ENCODE measurements around the gene YARS1. TPM values are rescaled to one million over a fixed set of nuclear protein-coding genes. Genes with fewer than 3 reads are reported as not detected.

YARS1 gene
- polyA plus RNA-seq, 1 donor from 2014 or later = 49.4 TPM

DNA sequence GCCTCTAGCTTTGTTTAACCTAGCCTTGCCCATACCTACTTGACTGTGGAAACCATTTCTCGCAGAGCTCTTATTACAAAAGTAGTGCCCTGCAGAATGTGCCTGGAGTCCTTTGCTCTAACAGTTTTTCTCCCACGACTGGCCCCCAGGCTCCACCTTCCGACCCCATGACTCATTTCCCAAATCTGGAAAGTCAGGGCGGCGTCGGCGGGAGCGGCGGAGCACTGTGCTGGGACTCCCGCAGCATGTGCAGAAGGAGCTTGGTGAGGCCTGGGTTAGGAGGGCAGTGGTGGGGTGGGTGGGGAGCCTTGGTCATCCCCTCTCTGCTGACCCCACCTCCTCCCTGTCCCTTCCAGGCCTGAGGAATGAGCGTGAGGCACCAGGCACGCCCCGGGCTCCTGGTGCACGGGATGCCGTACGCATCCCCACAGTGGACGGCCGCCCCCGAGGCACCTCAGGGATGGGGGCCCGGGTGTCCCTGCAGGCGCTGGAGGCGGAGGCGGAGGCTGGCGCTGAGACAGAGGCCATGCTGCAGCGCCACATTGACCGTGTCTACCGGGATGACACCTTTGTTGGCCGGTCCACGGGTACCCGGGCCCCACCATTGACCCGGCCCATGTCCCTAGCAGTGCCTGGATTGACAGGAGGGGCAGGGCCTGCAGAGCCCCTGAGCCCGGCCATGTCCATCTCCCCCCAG is 47.5 kb downstream of the YARS1 start:
- Histone ChIP-seq H3K27me3 (ENCODE audit: insufficient read depth, low read depth, low read length) (no peaks in the 10 kb centered on the region), H2AFZ (ENCODE audit: low read depth, low read length) (no peak overlapping the region), H3K4me2 (ENCODE audit: low read length) (no peak overlapping the region), H3K36me3 (ENCODE audit: insufficient read depth, low read length) (no peaks in the 10 kb centered on the region), H3K9ac (ENCODE audit: low read length) (no peak overlapping the region), H3K4me3 (ENCODE audit: low read length) (no peak overlapping the region), H3F3A (ENCODE audit: insufficient read depth, low read length, poor library complexity, severe bottlenecking) (no peaks in the 10 kb centered on the region), H3K9me3 (ENCODE audit: low read length) (no peaks in the 10 kb centered on the region), H3K79me2 (replicated peaks; ENCODE audit: insufficient read depth, low read length) (peaks cover 25% of the 10 kb centered on the region), H3K9me2 (ENCODE audit: insufficient read depth, low read length) (no peaks in the 10 kb centered on the region), H4K20me1 (ENCODE audit: insufficient read depth) (no peaks in the 10 kb centered on the region), H3K27ac (ENCODE audit: low read length) (no peak overlapping the region)
- TF ChIP-seq EZH2 (IDR thresholded peaks at IDR 0.05; ENCODE audit: borderline replicate concordance, insufficient read depth, low read length, poor library complexity, severe bottlenecking) (no peak), POLR2AphosphoS5 (IDR thresholded peaks at IDR 0.05) (no peak), TAF1 (IDR thresholded peaks at IDR 0.05; ENCODE audit: low read depth) (no peak)

DNA sequence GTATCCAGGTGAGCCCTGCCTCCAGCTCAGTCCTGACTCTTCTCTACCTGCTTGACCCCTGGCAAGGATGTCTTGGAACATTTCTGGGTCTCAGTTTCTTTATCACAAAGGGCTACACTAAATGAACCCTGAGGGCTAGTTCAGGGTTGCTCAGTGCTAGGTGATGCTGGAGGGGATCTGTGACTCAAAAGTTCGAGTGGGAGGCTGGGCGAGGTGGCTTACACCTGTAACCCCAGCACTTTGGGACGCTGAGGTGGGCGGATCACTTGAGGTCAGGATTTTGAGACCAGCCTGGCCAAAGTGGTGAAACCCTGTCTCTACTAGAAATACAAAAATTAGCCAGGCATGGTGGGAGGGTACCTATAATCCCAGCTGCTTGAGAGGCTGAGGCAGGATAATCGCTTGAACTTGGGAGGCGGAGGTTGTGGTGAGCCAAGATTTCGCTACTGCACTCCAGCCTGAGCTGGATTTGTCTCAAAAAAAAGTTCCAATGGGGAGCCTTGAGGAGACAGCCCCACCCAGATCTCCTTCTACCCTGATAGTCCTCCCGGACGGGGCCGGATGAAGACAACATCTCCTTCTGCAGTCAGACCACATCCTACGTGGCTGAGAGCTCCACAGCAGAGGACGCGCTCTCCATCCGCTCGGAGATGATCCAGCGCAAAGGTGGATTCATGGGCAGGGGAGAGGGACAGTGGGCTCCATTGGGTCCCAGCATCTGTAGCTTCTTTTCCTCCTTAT is 48.9 kb downstream of the YARS1 start:
- H3K4me3 ChIP-seq (ENCODE audit: low read length) = peak overlapping the region; percentile 72
- no peaks in the 10 kb centered on the region for H3F3A ChIP-seq (ENCODE audit: insufficient read depth, low read length, poor library complexity, severe bottlenecking)
- TF ChIP-seq POLR2AphosphoS5 (IDR thresholded peaks at IDR 0.05) (no peak), EP300 (conservative IDR thresholded peaks at IDR 0.05; ENCODE audit: poor library complexity, severe bottlenecking) (no peak), RAD21 (conservative IDR thresholded peaks at IDR 0.05) (no peak), TAF1 (IDR thresholded peaks at IDR 0.05; ENCODE audit: low read depth) (no peak), MXI1 (conservative IDR thresholded peaks at IDR 0.05; ENCODE audit: poor library complexity, severe bottlenecking) (no peak), SMC3 (conservative IDR thresholded peaks at IDR 0.05; ENCODE audit: poor library complexity) (no peak)
- TF ChIP-seq, protein P1, sequence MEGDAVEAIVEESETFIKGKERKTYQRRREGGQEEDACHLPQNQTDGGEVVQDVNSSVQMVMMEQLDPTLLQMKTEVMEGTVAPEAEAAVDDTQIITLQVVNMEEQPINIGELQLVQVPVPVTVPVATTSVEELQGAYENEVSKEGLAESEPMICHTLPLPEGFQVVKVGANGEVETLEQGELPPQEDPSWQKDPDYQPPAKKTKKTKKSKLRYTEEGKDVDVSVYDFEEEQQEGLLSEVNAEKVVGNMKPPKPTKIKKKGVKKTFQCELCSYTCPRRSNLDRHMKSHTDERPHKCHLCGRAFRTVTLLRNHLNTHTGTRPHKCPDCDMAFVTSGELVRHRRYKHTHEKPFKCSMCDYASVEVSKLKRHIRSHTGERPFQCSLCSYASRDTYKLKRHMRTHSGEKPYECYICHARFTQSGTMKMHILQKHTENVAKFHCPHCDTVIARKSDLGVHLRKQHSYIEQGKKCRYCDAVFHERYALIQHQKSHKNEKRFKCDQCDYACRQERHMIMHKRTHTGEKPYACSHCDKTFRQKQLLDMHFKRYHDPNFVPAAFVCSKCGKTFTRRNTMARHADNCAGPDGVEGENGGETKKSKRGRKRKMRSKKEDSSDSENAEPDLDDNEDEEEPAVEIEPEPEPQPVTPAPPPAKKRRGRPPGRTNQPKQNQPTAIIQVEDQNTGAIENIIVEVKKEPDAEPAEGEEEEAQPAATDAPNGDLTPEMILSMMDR (IDR thresholded peaks at IDR 0.05; ENCODE audit: poor library complexity, severe bottlenecking) = no peak
- TF ChIP-seq, protein P2, sequence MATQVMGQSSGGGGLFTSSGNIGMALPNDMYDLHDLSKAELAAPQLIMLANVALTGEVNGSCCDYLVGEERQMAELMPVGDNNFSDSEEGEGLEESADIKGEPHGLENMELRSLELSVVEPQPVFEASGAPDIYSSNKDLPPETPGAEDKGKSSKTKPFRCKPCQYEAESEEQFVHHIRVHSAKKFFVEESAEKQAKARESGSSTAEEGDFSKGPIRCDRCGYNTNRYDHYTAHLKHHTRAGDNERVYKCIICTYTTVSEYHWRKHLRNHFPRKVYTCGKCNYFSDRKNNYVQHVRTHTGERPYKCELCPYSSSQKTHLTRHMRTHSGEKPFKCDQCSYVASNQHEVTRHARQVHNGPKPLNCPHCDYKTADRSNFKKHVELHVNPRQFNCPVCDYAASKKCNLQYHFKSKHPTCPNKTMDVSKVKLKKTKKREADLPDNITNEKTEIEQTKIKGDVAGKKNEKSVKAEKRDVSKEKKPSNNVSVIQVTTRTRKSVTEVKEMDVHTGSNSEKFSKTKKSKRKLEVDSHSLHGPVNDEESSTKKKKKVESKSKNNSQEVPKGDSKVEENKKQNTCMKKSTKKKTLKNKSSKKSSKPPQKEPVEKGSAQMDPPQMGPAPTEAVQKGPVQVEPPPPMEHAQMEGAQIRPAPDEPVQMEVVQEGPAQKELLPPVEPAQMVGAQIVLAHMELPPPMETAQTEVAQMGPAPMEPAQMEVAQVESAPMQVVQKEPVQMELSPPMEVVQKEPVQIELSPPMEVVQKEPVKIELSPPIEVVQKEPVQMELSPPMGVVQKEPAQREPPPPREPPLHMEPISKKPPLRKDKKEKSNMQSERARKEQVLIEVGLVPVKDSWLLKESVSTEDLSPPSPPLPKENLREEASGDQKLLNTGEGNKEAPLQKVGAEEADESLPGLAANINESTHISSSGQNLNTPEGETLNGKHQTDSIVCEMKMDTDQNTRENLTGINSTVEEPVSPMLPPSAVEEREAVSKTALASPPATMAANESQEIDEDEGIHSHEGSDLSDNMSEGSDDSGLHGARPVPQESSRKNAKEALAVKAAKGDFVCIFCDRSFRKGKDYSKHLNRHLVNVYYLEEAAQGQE (IDR thresholded peaks at IDR 0.05; ENCODE audit: borderline replicate concordance) = no peak
- no peak overlapping the region for H2AFZ ChIP-seq (ENCODE audit: low read depth, low read length)
- H3K27me3 ChIP-seq (ENCODE audit: insufficient read depth, low read depth, low read length) = no peaks in the 10 kb centered on the region
- H4K20me1 ChIP-seq (ENCODE audit: insufficient read depth) = no peaks in the 10 kb centered on the region
- H3K79me2 ChIP-seq (replicated peaks; ENCODE audit: insufficient read depth, low read length) = peaks cover 25% of the 10 kb centered on the region
- H3K27ac ChIP-seq (ENCODE audit: low read length) = no peak overlapping the region
- no peaks in the 10 kb centered on the region for H3K9me2 ChIP-seq (ENCODE audit: insufficient read depth, low read length)
- H3K4me2 ChIP-seq (ENCODE audit: low read length) = no peak overlapping the region
- H3K36me3 ChIP-seq (ENCODE audit: insufficient read depth, low read length) = no peaks in the 10 kb centered on the region
- no peaks in the 10 kb centered on the region for H3K9me3 ChIP-seq (ENCODE audit: low read length)
- H3K9ac ChIP-seq (ENCODE audit: low read length) = no peak overlapping the region

Data from neural cell (in vitro differentiated cells).